KMS-11 (cell line): ENCODE measurements around the gene CYTH2.

Experiments
- H2AFZ ChIP-seq: fragments of 200-600 bp; sonication (generic); 2 replicates; pipeline ENCODE4 v1.6.1; 2016; ENCODE audit warnings: antibody characterized with exemption, mixed run types, low read depth
- H3K27ac ChIP-seq: fragments of 200-600 bp; sonication (generic); 2 replicates; pipeline ENCODE4 v1.6.1; 2016; ENCODE audit warnings: mild to moderate bottlenecking, mixed run types
- H3K27me3 ChIP-seq: fragments of 200-600 bp; sonication (generic); 2 replicates; pipeline ENCODE4 v1.6.1; 2017; ENCODE audit warnings: mild to moderate bottlenecking, low read depth, mixed run types, moderate library complexity; ENCODE audit not compliant: insufficient read depth
- H3K36me3 ChIP-seq: fragments of 200-600 bp; sonication (generic); 2 replicates; pipeline ENCODE4 v1.6.1; 2017; ENCODE audit warnings: mild to moderate bottlenecking, mixed run types; ENCODE audit not compliant: insufficient read depth
- H3K4me1 ChIP-seq: fragments of 200-600 bp; sonication (generic); 2 replicates; pipeline ENCODE4 v1.6.1; 2016; ENCODE audit warnings: mild to moderate bottlenecking, low read depth, mixed run types; ENCODE audit not compliant: poor library complexity, severe bottlenecking
- H3K4me2 ChIP-seq: fragments of 200-600 bp; sonication (generic); 2 replicates; pipeline ENCODE4 v1.7.0; 2016; ENCODE audit warnings: mild to moderate bottlenecking, mixed run types
- H3K4me3 ChIP-seq: fragments of 200-600 bp; sonication (generic); IDR thresholded peaks from 2 replicates; pipeline ENCODE4 v1.6.1; 2017; ENCODE audit warnings: low read depth, low read length, mixed read lengths; ENCODE audit not compliant: insufficient read depth
- H3K79me2 ChIP-seq: fragments of 200-600 bp; sonication (generic); 2 replicates; pipeline ENCODE4 v1.6.1; 2016; ENCODE audit warnings: low read depth, mixed run types; ENCODE audit not compliant: insufficient read depth
- H3K9ac ChIP-seq: fragments of 200-600 bp; sonication (generic); 2 replicates; pipeline ENCODE4 v1.6.1; 2016; ENCODE audit warnings: mild to moderate bottlenecking, mixed run types
- H4K20me1 ChIP-seq: fragments of 200-600 bp; sonication (generic); 2 replicates; pipeline ENCODE4 v1.6.1; 2016; ENCODE audit warnings: mild to moderate bottlenecking, mixed run types; ENCODE audit not compliant: insufficient read depth
- CTCF ChIP-seq: fragments of 200-600 bp; sonication (generic); conservative IDR thresholded peaks from 2 replicates; pipeline ENCODE4 v1.6.1; 2017; ENCODE audit warnings: low read depth, mild to moderate bottlenecking, antibody characterized with exemption, low read length, moderate library complexity, mixed read lengths

CYTH2 gene

GRCh38 chr19:48450441-48450840 is 18.7 kb upstream of the CYTH2 start:
- H3K27me3 ChIP-seq: no peaks in the 10 kb centered on the region
- H3K9ac ChIP-seq: no peak overlapping the region
- no peak for TF ChIP-seq CTCF
- H3K79me2 ChIP-seq: peaks cover 21% of the 10 kb centered on the region
- no peak overlapping the region for H2AFZ ChIP-seq
- peaks cover 30% of the 10 kb centered on the region for H3K4me1 ChIP-seq
- H3K27ac ChIP-seq: no peak overlapping the region
- no peak overlapping the region for H3K4me2 ChIP-seq
- H3K4me3 ChIP-seq: no peak overlapping the region
- peaks cover 39% of the 10 kb centered on the region; the same call in 1 of the 2 replicates for H3K36me3 ChIP-seq
- 0 out of 2 replicates have a peak, but pooled peaks cover 5% of the 10 kb centered on the region for H4K20me1 ChIP-seq

- H3K4me3 ChIP-seq: no peak overlapping the region
- peaks cover 20% of the 10 kb centered on the region for H3K79me2 ChIP-seq
- H3K4me2 ChIP-seq: no peak overlapping the region
- H3K27me3 ChIP-seq: no peaks in the 10 kb centered on the region
- TF ChIP-seq CTCF: no peak
- 0 out of 2 replicates have a peak, but pooled peaks cover 5% of the 10 kb centered on the region for H4K20me1 ChIP-seq
- H3K9ac ChIP-seq: no peak overlapping the region
- no peak overlapping the region for H3K27ac ChIP-seq
- peaks cover 30% of the 10 kb centered on the region for H3K4me1 ChIP-seq
- H3K36me3 ChIP-seq: peaks cover 39% of the 10 kb centered on the region; the same call in 1 of the 2 replicates
- no peak overlapping the region for H2AFZ ChIP-seq
These were observed 18.3 kb upstream of the CYTH2 start for GRCh38 chr19:48450863-48451262.

GRCh38 chr19:48451624-48452023 is 17.5 kb upstream of the CYTH2 start:
- Histone ChIP-seq H2AFZ (no peak overlapping the region), H4K20me1 (0 out of 2 replicates have a peak, but pooled peaks cover 5% of the 10 kb centered on the region), H3K27ac (no peak overlapping the region), H3K4me1 (peaks cover 28% of the 10 kb centered on the region), H3K9ac (no peak overlapping the region), H3K27me3 (no peaks in the 10 kb centered on the region), H3K79me2 (peaks cover 13% of the 10 kb centered on the region), H3K36me3 (peaks cover 39% of the 10 kb centered on the region; the same call in 1 of the 2 replicates), H3K4me3 (no peak overlapping the region), H3K4me2 (no peak overlapping the region)
- no peak for TF ChIP-seq CTCF

GRCh38 chr19:48452289-48453190 is 16.6 kb upstream of the CYTH2 start:
- H2AFZ ChIP-seq: no peak overlapping the region
- H3K36me3 ChIP-seq: peaks cover 35% of the 10 kb centered on the region; the same call in 1 of the 2 replicates
- no peaks in the 10 kb centered on the region for H3K27me3 ChIP-seq
- H4K20me1 ChIP-seq: 0 out of 2 replicates have a peak, but pooled peaks cover 5% of the 10 kb centered on the region
- no peak for TF ChIP-seq CTCF
- peaks cover 18% of the 10 kb centered on the region for H3K4me1 ChIP-seq
- no peak overlapping the region for H3K9ac ChIP-seq
- H3K4me3 ChIP-seq: no peak overlapping the region
- peaks cover 4% of the 10 kb centered on the region; the same call in 1 of the 2 replicates for H3K79me2 ChIP-seq
- H3K4me2 ChIP-seq: no peak overlapping the region
- H3K27ac ChIP-seq: no peak overlapping the region
